IMR-90 (cell line): Measurements from ENCODE around the gene STAM2. TPM values are rescaled to one million over a fixed set of nuclear protein-coding genes. Genes with fewer than 3 reads are reported as not detected.

Experiments
- ATAC-seq: fragments of 200-7000 bp; cut with Tn5 transposase; 2 replicates; pipeline ENCODE4 v1.9.1; 2020; ENCODE audit warnings: low read depth, mild to moderate bottlenecking, moderate library complexity
- BruUV-seq: library from RNA; stranded (reverse); fragments of 400-500 nt; replicated peaks from 2 replicates; lab custom pipeline; 2021; lab: Mats Ljungman, UMichigan
- CTCF ChIA-PET: fragments of 300-600 bp; formaldehyde crosslinking; extraction: SDS; loops from one replicate; lab custom pipeline; 2021; ENCODE audit warnings: antibody characterized with exemption; lab: Yijun Ruan, JAX
- POLR2A ChIA-PET: fragments of 300-600 bp; sonication (Branson Sonifier 250); formaldehyde crosslinking; loops from one replicate; lab custom pipeline; 2022; ENCODE audit warnings: antibody characterized with exemption; ENCODE audit not compliant: unreplicated experiment; lab: Charles Lee
- DNase-seq: peaks from one replicate; pipeline ENCODE4 v3.0.0; 2013
- H2AFZ ChIP-seq: replicated peaks from 2 replicates; pipeline ENCODE3; 2013; ENCODE audit warnings: low read length, mild to moderate bottlenecking; ENCODE audit not compliant: poor library complexity
- H2AK5ac ChIP-seq: 2 replicates; pipeline ENCODE4 v1.6.1; 2013; ENCODE audit warnings: low read depth, low read length, inconsistent platforms
- H2AK9ac ChIP-seq: replicated peaks from 2 replicates; pipeline ENCODE3; 2013; ENCODE audit warnings: mild to moderate bottlenecking, low read depth, low read length, moderate library complexity; ENCODE audit not compliant: poor library complexity
- H2BK120ac ChIP-seq: 2 replicates; pipeline ENCODE4 v1.6.1; 2013; ENCODE audit warnings: low read depth, low read length, inconsistent platforms
- H2BK15ac ChIP-seq: 3 replicates; pipeline ENCODE4 v1.6.1; 2013; ENCODE audit warnings: low read depth, low read length, inconsistent platforms
- H2BK20ac ChIP-seq: 2 replicates; pipeline ENCODE4 v1.6.1; 2013; ENCODE audit warnings: low read depth, mild to moderate bottlenecking, inconsistent platforms, low read length, moderate library complexity
- H2BK5ac ChIP-seq: 2 replicates; pipeline ENCODE4 v1.6.1; 2013; ENCODE audit warnings: mild to moderate bottlenecking, low read depth, low read length, inconsistent platforms; ENCODE audit not compliant: poor library complexity, severe bottlenecking
- H3K14ac ChIP-seq: replicated peaks from 2 replicates; pipeline ENCODE4 v1.6.1; 2013; ENCODE audit warnings: low read depth, low read length, inconsistent platforms
- H3K18ac ChIP-seq: 2 replicates; pipeline ENCODE4 v1.6.1; 2013; ENCODE audit warnings: low read depth, low read length, control low read depth
- H3K23ac ChIP-seq: 2 replicates; pipeline ENCODE4 v1.6.1; 2013; ENCODE audit warnings: low read depth, low read length, inconsistent platforms
- H3K27ac ChIP-seq: 2 replicates; pipeline ENCODE4 v1.5.1; 2013; ENCODE audit warnings: mild to moderate bottlenecking, control low read depth, low read length; ENCODE audit not compliant: insufficient read depth
- H3K27me3 ChIP-seq: 2 replicates; pipeline ENCODE4 v1.6.1; 2013; ENCODE audit warnings: low read length; ENCODE audit not compliant: control insufficient read depth, insufficient read depth
- H3K36me3 ChIP-seq: 2 replicates; pipeline ENCODE4 v1.6.1; 2013; ENCODE audit warnings: low read length, mixed read lengths; ENCODE audit not compliant: control insufficient read depth, insufficient read depth
- H3K4ac ChIP-seq: 2 replicates; pipeline ENCODE4 v1.6.1; 2013; ENCODE audit warnings: low read depth, low read length, inconsistent platforms
- H3K4me1 ChIP-seq: 2 replicates; pipeline ENCODE4 v1.6.1; 2013; ENCODE audit warnings: low read length, mixed read lengths; ENCODE audit not compliant: control insufficient read depth, insufficient read depth
- H3K4me2 ChIP-seq: 2 replicates; pipeline ENCODE4 v1.6.1; 2013; ENCODE audit warnings: low read depth, mild to moderate bottlenecking, control low read depth, low read length, moderate library complexity
- H3K4me3 ChIP-seq: 2 replicates; pipeline ENCODE4 v1.5.1; 2013; ENCODE audit warnings: low read depth, mild to moderate bottlenecking, control low read depth, low read length, moderate library complexity; ENCODE audit not compliant: insufficient read depth
- H3K56ac ChIP-seq: 2 replicates; pipeline ENCODE4 v1.6.1; 2013; ENCODE audit warnings: low read length, inconsistent platforms; ENCODE audit not compliant: insufficient read depth; ENCODE audit errors: extremely low read depth
- H3K79me1 ChIP-seq, 2 experiments: 2 replicates each; pipeline ENCODE4 v1.6.1; 2013; ENCODE audit warnings: low read length in 2 of 2, inconsistent platforms in 1 of 2, low read depth in 1 of 2
- H3K9ac ChIP-seq: 2 replicates; pipeline ENCODE4 v1.6.1; 2013; ENCODE audit warnings: low read depth, low read length, control low read depth
- H3K9me1 ChIP-seq: 2 replicates; pipeline ENCODE4 v1.6.1; 2013; ENCODE audit warnings: low read length, inconsistent platforms; ENCODE audit not compliant: insufficient read depth
- H3K9me3 ChIP-seq: 2 replicates; pipeline ENCODE4 v1.6.1; 2013; ENCODE audit warnings: low read length; ENCODE audit not compliant: control insufficient read depth, insufficient read depth
- H4K20me1 ChIP-seq: 2 replicates; pipeline ENCODE4 v1.6.1; 2013; ENCODE audit warnings: low read length, inconsistent platforms; ENCODE audit not compliant: insufficient read depth
- H4K5ac ChIP-seq: 2 replicates; pipeline ENCODE4 v1.6.1; 2013; ENCODE audit warnings: mild to moderate bottlenecking, low read depth, low read length, control low read depth
- H4K8ac ChIP-seq, 2 experiments: 2 replicates each; pipeline ENCODE4 v1.6.1; 2013; ENCODE audit warnings: low read depth in 2 of 2, low read length in 2 of 2, control low read depth in 1 of 2, inconsistent platforms in 1 of 2
- H4K91ac ChIP-seq: 2 replicates; pipeline ENCODE4 v1.6.1; 2013; ENCODE audit warnings: low read depth, low read length, inconsistent platforms; ENCODE audit not compliant: insufficient read depth
- BHLHE40 ChIP-seq: fragments of 150-350 bp; IDR thresholded peaks from 2 replicates; pipeline ENCODE4 v1.6.1; 2016; ENCODE audit warnings: mild to moderate bottlenecking, low read depth, low read length
- CEBPB ChIP-seq: IDR thresholded peaks from 2 replicates; pipeline ENCODE4 v1.6.1; 2012; ENCODE audit warnings: low read depth, low read length, improper control_type of control experiment
- CHD1 ChIP-seq: IDR thresholded peaks from 2 replicates; pipeline ENCODE4 v1.6.1; 2012; ENCODE audit warnings: low read depth, low read length, improper control_type of control experiment
- FOS ChIP-seq: fragments of 150-350 bp; IDR thresholded peaks from 2 replicates; pipeline ENCODE4 v1.6.1; 2016; ENCODE audit warnings: low read depth, low read length
- MAFK ChIP-seq: IDR thresholded peaks from 2 replicates; pipeline ENCODE4 v1.6.1; 2012; ENCODE audit warnings: low read depth, low read length, improper control_type of control experiment
- MAZ ChIP-seq: IDR thresholded peaks from 2 replicates; pipeline ENCODE4 v1.6.1; 2012; ENCODE audit warnings: low read depth, mild to moderate bottlenecking, low read length, improper control_type of control experiment, moderate library complexity, borderline replicate concordance
- MXI1 ChIP-seq: IDR thresholded peaks from 2 replicates; pipeline ENCODE4 v1.6.1; 2012; ENCODE audit warnings: low read depth, mild to moderate bottlenecking, low read length, moderate library complexity, borderline replicate concordance
- NFE2L2 ChIP-seq: fragments of 150-350 bp; IDR thresholded peaks from 2 replicates; pipeline ENCODE4 v1.6.1; 2016; ENCODE audit warnings: low read depth, mild to moderate bottlenecking, low read length
- POLR2A ChIP-seq: IDR thresholded peaks from 2 replicates; pipeline ENCODE4 v1.6.1; 2012; ENCODE audit warnings: mild to moderate bottlenecking, low read depth, low read length
- RAD21 ChIP-seq: IDR thresholded peaks from 2 replicates; pipeline ENCODE4 v1.6.1; 2012; ENCODE audit warnings: low read length, improper control_type of control experiment
- RCOR1 ChIP-seq: IDR thresholded peaks from 2 replicates; pipeline ENCODE4 v1.6.1; 2012; ENCODE audit warnings: mild to moderate bottlenecking, low read length, improper control_type of control experiment; ENCODE audit not compliant: insufficient replicate concordance
- RFX5 ChIP-seq: IDR thresholded peaks from 2 replicates; pipeline ENCODE4 v1.8.0; 2012; ENCODE audit warnings: low read depth, mild to moderate bottlenecking, low read length, moderate library complexity
- SMC3 ChIP-seq: fragments of 150-350 bp; IDR thresholded peaks from 2 replicates; pipeline ENCODE4 v1.6.1; 2016; ENCODE audit warnings: low read depth, mild to moderate bottlenecking, antibody characterized with exemption, low read length, moderate library complexity
- WGBS, 2 experiments: methylation state at CpG; one replicate each; pipeline versions ENCODE4 v1.1.5 to v1.1.7; 2013; ENCODE audit warnings: missing lambda C conversion rate in 2 of 2; ENCODE audit not compliant: insufficient read length in 1 of 2; ENCODE audit errors: extremely low coverage in 2 of 2; 5-methylcytosine and 5-hydroxymethylcytosine counted together
- dilution Hi-C: fragments of 300-500 bp; cut with HindIII; formaldehyde crosslinking; loops from one replicate; pipeline ENCODE4 v1.14.3; 2018; ENCODE audit warnings: low sequenced_read_pairs; ENCODE audit not compliant: unreplicated experiment
- in situ Hi-C: fragments of 300-500 bp; cut with MboI; formaldehyde crosslinking; loops from 3 replicates; pipeline ENCODE4 v1.14.3; 2019; ENCODE audit warnings: low sequenced_read_pairs, inconsistent platforms, mixed read lengths
- intact Hi-C: fragments of 100-400 bp; cut with micrococcal nuclease; formaldehyde crosslinking; loops from 2 replicates; pipeline ENCODE4 v1.10.0; 2022
- polyA plus RNA-seq, 3 experiments: library from polyadenylated mRNA; depleted of rRNA; stranded (reverse); fragments of >200 nt; gene quantifications; 2 replicates each; pipeline ENCODE4 v1.2.3, GENCODE V29; 2012; ENCODE audit warnings: low replicate concordance in 1 of 3
- total RNA-seq: library from RNA; depleted of rRNA; stranded (reverse); fragments of >200 nt; gene quantifications from 2 replicates; pipeline ENCODE4 v1.2.3, GENCODE V29; 2012
- TF ChIP-seq, protein P1 (sequence below): conservative IDR thresholded peaks from 2 replicates; pipeline ENCODE4 v1.5.1; 2012; ENCODE audit warnings: mild to moderate bottlenecking, low read depth, low read length, improper control_type of control experiment
- TF ChIP-seq, protein P2 (sequence below): fragments of 150-350 bp; IDR thresholded peaks from 2 replicates; pipeline ENCODE4 v1.6.1; 2017; ENCODE audit warnings: mild to moderate bottlenecking, antibody characterized with exemption, low read length, low read depth

The STAM2 gene
- total and polyA plus RNA-seq, 2 of the 4 experiments (the other 2 are of a cell fraction), result 12.5 to 29.2 TPM

DNA sequence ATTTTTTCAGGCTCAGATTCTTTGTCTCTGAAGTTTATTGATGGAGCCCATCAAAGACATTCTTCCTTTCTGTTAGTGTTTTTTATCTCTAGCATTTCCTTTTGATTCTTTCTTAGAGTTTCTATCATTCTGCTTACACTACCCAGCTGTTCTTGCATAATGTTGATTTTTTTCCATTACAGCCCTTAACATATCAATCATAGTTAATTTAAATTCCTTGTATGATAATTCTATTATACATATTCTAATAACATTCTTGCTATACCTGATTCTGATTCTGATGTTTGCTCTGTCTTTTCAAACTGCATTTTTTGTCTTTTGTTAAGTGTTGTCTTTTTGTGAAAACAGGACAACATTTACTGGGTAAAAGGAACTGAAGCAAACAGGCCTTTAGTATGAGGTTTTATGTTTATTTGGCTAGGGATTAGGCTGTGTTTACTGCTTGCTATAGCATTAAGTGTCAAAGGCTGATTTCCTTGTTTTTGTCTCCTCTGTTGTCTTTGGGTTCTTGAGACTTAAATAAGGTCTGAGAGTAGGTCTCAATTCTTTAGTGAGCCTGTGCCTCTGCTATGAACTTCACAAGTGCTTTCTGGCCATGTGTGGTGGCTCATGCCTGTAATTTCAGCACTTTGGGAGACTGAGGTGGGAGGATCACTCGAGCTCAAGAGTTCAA is 8.0 kb upstream of the STAM2 start:
- Histone ChIP-seq H3K4me1 (no peaks in the 10 kb centered on the region), H2BK5ac (no peak overlapping the region), H3K36me3 (no peaks in the 10 kb centered on the region), H3K14ac (no peak overlapping the region), H3K9me1 (no peaks in the 10 kb centered on the region), H2BK15ac (no peak overlapping the region), H4K5ac (no peak overlapping the region), H3K79me1 (no peaks in the 10 kb centered on the region), H3K9me3 (no peaks in the 10 kb centered on the region), H3K4ac (no peak overlapping the region), H3K18ac (no peak overlapping the region), H3K4me3 (no peak overlapping the region), H4K20me1 (no peaks in the 10 kb centered on the region), H3K4me2 (no peak overlapping the region), H2AK5ac (no peak overlapping the region), H2BK120ac (no peak overlapping the region), H2AFZ (no peak overlapping the region), H2AK9ac (no peak overlapping the region), H3K9ac (no peak overlapping the region), H4K8ac (no peak overlapping the region), H2BK20ac (no peak overlapping the region), H4K91ac (no peak overlapping the region), H3K27me3 (no peaks in the 10 kb centered on the region; the same call in 1 of the 2 replicates), H3K23ac (no peak overlapping the region), H3K56ac (no peak overlapping the region), H3K27ac (no peak overlapping the region)
- ChIA-PET POLR2A (no interaction called here), CTCF (interaction anchor here (0.6 kb wide), 1 partner anchor 542 kb away, joined by 3 read pairs; no protein-coding TSS in a partner anchor)
- TF ChIP-seq BHLHE40 (no peak), RFX5 (no peak), NFE2L2 (no peak), RCOR1 (no peak), MXI1 (no peak), CEBPB (no peak), CHD1 (no peak), MAFK (no peak), MAZ (no peak), SMC3 (no peak), FOS (no peak), RAD21 (no peak), POLR2A (no peak)
- TF ChIP-seq, protein P1, sequence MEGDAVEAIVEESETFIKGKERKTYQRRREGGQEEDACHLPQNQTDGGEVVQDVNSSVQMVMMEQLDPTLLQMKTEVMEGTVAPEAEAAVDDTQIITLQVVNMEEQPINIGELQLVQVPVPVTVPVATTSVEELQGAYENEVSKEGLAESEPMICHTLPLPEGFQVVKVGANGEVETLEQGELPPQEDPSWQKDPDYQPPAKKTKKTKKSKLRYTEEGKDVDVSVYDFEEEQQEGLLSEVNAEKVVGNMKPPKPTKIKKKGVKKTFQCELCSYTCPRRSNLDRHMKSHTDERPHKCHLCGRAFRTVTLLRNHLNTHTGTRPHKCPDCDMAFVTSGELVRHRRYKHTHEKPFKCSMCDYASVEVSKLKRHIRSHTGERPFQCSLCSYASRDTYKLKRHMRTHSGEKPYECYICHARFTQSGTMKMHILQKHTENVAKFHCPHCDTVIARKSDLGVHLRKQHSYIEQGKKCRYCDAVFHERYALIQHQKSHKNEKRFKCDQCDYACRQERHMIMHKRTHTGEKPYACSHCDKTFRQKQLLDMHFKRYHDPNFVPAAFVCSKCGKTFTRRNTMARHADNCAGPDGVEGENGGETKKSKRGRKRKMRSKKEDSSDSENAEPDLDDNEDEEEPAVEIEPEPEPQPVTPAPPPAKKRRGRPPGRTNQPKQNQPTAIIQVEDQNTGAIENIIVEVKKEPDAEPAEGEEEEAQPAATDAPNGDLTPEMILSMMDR, result no peak
- TF ChIP-seq, protein P2, sequence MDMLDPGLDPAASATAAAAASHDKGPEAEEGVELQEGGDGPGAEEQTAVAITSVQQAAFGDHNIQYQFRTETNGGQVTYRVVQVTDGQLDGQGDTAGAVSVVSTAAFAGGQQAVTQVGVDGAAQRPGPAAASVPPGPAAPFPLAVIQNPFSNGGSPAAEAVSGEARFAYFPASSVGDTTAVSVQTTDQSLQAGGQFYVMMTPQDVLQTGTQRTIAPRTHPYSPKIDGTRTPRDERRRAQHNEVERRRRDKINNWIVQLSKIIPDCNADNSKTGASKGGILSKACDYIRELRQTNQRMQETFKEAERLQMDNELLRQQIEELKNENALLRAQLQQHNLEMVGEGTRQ, result no peak
- intact Hi-C loops, result no loop called here
- dilution Hi-C loops, result loop anchor here (25.0 kb wide), 1 partner anchor 454 kb away; no protein-coding TSS in a partner anchor
- WGBS, 2 experiments, result no CpG with 5 or more reads among the region's 1 CpG
- BruUV-seq, result no TSS peak
- ATAC-seq, result no peak
- DNase-seq, result no peak
- in situ Hi-C loops, result no loop called here
